Mononuclear cell (primary cell): ENCODE measurements around the gene CFTR. TPM values are rescaled to one million over a fixed set of nuclear protein-coding genes. Genes with fewer than 3 reads are reported as not detected.

Source experiments
- H3K27me3 ChIP-seq: 2 replicates; pipeline ENCODE4 v1.6.0; 2011; ENCODE audit warnings: low read length, control low read depth; ENCODE audit not compliant: insufficient read depth
- H3K4me1 ChIP-seq: 2 replicates; pipeline ENCODE4 v1.5.1; 2011; ENCODE audit warnings: mild to moderate bottlenecking, low read length, control low read depth; ENCODE audit not compliant: insufficient read depth
- H3K4me3 ChIP-seq: 2 replicates; pipeline ENCODE4 v1.5.1; 2011; ENCODE audit warnings: mild to moderate bottlenecking, low read length, moderate library complexity
- H3K9me3 ChIP-seq: 2 replicates; pipeline ENCODE4 v1.5.1; 2011; ENCODE audit warnings: low read depth, mild to moderate bottlenecking, control low read depth, low read length
- total RNA-seq: library from RNA; depleted of rRNA; stranded (reverse); fragments of >200 nt; gene quantifications from one replicate; pipeline ENCODE4 v1.2.3, GENCODE V29; 2012

The CFTR gene
- total RNA-seq, 1 donor: not detected

DNA sequence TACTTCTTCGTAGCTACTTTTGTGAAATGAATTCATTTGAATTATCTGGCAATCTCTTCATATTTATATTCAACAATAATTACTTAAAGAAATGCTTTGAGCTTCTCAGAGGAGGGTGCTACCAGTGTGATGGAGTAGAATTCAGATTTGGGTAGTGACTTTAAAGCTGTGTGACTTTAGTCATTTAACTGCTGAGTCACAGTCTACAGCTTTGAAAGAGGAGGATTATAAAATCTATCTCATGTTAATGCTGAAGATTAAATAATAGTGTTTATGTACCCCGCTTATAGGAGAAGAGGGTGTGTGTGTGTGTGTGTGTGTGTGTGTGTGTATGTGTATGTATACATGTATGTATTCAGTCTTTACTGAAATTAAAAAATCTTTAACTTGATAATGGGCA, 68.2 kb downstream of the CFTR start:
- Histone ChIP-seq H3K4me3 (no peak overlapping the region), H3K4me1 (no peaks in the 10 kb centered on the region), H3K9me3 (no peaks in the 10 kb centered on the region), H3K27me3 (no peaks in the 10 kb centered on the region)

DNA sequence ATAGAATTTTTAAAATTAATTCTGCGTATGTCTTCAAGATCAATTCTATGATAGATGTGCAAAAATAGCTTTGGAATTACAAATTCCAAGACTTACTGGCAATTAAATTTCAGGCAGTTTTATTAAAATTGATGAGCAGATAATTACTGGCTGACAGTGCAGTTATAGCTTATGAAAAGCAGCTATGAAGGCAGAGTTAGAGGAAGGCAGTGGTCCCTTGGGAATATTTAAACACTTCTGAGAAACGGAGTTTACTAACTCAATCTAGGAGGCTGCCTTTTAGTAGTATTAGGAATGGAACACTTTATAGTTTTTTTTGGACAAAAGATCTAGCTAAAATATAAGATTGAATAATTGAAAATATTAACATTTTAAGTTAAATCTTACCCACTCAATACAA, 70.8 kb downstream of the CFTR start:
- no peak overlapping the region for H3K4me3 ChIP-seq
- no peaks in the 10 kb centered on the region for H3K27me3 ChIP-seq
- H3K9me3 ChIP-seq: no peaks in the 10 kb centered on the region
- no peaks in the 10 kb centered on the region for H3K4me1 ChIP-seq

DNA sequence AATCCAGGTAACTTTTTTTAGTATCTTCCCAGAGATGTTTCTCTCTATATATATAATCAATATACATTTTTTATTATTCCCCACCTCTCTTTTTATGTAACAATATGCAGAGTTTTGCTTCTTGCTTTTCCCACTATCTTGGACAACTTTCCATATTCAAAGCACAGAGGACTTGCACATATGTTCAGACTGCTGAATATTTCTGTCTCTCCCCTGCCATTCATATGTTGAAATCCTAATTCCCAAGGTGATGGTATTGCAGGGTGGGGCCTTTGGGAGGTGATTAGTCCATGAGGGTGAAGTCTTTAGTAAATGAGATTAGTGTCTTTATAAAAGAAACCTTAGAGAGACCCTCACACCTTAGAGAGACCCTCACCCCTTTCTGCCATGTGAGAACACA, 72.8 kb downstream of the CFTR start:
- no peaks in the 10 kb centered on the region for H3K27me3 ChIP-seq
- no peak overlapping the region for H3K4me3 ChIP-seq
- H3K9me3 ChIP-seq: no peaks in the 10 kb centered on the region
- H3K4me1 ChIP-seq: no peaks in the 10 kb centered on the region

DNA sequence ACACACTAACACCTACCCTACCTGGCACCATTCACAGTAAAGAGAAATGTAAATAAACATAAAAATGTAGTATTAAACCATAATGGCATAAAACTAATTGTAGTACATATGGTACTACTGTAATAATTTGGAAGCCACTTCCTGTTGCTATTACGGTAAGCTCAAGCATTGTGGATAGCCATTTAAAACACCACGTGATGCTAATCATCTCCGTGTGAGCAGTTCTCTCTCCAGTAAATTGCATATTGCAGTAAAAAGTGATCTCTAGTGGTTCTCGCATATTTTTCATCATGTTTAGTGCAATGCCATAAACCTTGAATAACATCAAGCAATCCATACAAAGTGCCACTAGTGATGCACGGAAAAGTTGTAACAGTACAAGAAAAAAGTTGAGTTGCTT, 75.4 kb downstream of the CFTR start:
- Histone ChIP-seq H3K27me3 (no peaks in the 10 kb centered on the region), H3K9me3 (no peaks in the 10 kb centered on the region), H3K4me3 (no peak overlapping the region), H3K4me1 (no peaks in the 10 kb centered on the region)

DNA sequence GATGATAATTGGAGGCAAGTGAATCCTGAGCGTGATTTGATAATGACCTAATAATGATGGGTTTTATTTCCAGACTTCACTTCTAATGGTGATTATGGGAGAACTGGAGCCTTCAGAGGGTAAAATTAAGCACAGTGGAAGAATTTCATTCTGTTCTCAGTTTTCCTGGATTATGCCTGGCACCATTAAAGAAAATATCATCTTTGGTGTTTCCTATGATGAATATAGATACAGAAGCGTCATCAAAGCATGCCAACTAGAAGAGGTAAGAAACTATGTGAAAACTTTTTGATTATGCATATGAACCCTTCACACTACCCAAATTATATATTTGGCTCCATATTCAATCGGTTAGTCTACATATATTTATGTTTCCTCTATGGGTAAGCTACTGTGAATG, 79.6 kb downstream of the CFTR start:
- H3K4me1 ChIP-seq: no peaks in the 10 kb centered on the region
- no peaks in the 10 kb centered on the region for H3K27me3 ChIP-seq
- H3K4me3 ChIP-seq: no peak overlapping the region
- H3K9me3 ChIP-seq: no peaks in the 10 kb centered on the region

DNA sequence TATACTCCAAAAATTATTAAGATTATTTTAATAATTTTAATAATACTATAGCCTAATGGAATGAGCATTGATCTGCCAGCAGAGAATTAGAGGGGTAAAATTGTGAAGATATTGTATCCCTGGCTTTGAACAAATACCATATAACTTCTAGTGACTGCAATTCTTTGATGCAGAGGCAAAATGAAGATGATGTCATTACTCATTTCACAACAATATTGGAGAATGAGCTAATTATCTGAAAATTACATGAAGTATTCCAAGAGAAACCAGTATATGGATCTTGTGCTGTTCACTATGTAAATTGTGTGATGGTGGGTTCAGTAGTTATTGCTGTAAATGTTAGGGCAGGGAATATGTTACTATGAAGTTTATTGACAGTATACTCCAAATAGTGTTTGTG, 80.2 kb downstream of the CFTR start:
- Histone ChIP-seq H3K27me3 (no peaks in the 10 kb centered on the region), H3K9me3 (no peaks in the 10 kb centered on the region), H3K4me3 (no peak overlapping the region), H3K4me1 (no peaks in the 10 kb centered on the region)

DNA sequence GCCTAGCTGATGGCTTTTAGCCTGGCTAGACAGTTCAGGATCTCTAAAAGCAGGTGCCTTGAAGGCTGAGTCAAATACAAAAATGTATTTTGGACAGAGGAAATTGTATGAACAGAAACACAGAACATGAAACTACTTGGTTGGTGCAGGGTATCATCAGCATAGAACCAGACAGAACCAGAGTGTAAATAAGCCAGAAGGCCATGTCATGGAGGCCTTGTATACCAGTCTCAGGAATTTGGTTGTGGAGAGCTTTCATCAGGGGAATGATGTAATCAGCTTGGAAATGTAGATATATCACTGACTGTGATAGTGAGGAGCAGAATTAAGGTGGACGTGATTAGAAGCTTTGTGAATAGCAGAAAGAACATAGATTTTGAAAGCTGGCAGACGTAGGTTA, 82.9 kb downstream of the CFTR start:
- Histone ChIP-seq H3K9me3 (no peaks in the 10 kb centered on the region), H3K4me3 (no peak overlapping the region), H3K27me3 (no peaks in the 10 kb centered on the region), H3K4me1 (no peaks in the 10 kb centered on the region)

DNA sequence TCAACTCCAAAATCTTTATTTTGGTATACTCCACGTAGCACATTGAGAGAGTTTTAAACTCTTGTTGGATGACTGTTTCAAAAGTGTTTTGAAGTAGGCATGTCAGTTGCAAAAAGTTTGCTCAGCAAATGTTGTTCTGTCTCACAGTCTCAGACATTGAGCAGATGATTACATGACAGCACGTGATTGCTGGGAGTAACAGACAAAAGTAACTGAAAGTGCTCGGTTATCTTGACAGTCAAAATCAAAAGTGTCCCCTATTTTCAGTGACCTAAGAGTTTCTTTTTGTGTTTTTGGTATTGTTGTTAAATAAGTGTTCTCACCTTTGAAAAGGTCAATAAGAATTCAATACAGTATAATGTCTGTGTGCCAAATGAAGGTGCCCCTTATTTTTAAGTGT, 84.3 kb downstream of the CFTR start:
- Histone ChIP-seq H3K4me3 (no peak overlapping the region), H3K27me3 (no peaks in the 10 kb centered on the region), H3K9me3 (no peaks in the 10 kb centered on the region), H3K4me1 (no peaks in the 10 kb centered on the region)

DNA sequence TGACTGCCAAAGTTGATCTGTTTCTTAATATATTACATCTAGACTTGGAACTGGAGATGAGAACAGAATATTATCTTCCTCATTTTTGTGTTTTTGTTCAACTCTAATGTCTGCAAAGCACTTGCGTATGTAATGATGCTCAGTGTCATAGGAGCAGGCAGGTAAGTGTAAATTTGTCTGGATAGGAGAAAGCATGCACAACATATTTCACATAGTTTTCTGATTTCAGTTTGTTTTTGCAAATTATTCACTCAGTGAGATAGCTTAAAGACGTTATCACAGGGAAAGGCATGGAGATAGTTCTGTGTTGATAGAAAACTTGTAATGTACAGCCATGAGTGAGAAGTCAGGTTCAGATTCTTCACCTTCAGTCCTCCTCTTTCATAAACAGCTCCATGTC, 84.8 kb downstream of the CFTR start:
- H3K4me1 ChIP-seq: no peaks in the 10 kb centered on the region
- H3K27me3 ChIP-seq: no peaks in the 10 kb centered on the region
- H3K4me3 ChIP-seq: no peak overlapping the region
- no peaks in the 10 kb centered on the region for H3K9me3 ChIP-seq

DNA sequence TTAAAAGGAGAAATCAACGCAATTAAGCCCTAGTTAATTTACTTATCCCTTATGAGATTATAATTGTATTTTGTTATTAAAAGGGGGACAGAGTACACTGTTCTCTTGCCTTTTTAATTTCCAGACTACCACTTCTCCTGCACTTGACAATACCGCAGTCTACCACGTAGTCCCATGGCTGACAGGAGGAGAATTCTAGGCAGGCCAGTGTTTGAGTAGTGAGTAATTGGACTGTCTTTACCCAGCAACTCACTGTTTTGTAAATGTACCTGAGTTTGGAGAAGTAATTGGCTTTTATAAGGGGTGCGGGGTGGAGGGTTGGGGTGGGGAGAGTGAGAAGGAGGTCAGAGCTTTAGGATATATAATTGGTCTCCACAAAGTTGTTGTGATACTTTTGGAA, 85.4 kb downstream of the CFTR start:
- no peaks in the 10 kb centered on the region for H3K9me3 ChIP-seq
- no peaks in the 10 kb centered on the region for H3K4me1 ChIP-seq
- no peak overlapping the region for H3K4me3 ChIP-seq
- H3K27me3 ChIP-seq: no peaks in the 10 kb centered on the region

DNA sequence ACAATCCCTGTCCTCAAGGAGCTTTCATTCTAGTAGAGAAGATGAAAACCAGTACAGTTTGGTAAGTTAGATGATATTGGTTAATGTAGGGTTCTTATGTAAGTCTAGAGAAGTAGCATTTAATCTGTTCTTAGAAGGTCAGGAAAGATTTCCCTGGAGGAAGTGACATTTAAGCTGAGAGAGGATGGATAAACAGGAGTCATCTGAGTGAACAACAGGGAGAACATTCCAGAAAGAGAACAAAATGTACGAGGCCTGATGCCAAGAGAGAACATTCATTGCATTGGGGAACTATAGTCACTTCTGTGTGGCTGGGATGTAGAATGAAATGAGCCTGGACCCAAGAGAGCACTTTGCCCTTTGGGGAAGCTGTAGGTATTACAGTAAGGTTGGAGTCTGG, 88.0 kb downstream of the CFTR start:
- Histone ChIP-seq H3K9me3 (no peaks in the 10 kb centered on the region), H3K4me1 (no peaks in the 10 kb centered on the region), H3K27me3 (no peaks in the 10 kb centered on the region), H3K4me3 (no peak overlapping the region)

DNA sequence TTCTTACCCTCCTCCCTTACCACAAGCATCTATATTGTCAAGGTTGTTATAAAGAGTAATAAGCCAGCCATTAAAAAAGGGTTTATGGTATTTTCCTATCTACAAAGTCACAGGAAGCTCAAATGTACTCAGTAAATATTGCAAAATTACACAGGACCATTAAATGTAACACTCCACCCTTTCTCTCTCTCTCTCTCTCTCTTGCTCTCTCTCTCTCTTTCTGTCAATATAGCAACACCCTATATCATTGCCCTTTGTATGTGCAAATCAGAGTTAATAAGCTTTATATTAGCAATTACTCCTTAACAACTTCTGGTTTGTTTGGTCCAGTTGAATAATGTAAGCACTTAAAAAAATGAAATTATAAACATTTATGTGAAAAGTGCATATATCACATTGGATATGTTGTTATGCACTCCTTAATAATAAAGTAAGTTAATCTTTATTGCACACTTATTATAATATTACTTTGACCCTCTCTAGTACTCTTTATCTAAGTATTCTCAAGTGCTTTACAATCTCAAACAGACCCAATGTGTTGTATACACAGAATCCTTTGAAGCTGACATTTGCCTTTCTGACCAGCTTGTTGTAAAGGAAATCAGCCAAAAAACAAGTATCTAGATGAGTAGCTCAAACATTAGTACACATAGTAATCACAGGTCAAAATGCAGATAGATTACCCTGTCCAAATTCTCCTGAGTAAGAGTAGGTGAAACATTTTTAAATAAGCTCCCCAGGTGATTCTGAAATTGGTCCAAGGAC, 93.2 kb downstream of the CFTR start:
- no peaks in the 10 kb centered on the region for H3K4me1 ChIP-seq
- H3K9me3 ChIP-seq: no peaks in the 10 kb centered on the region
- no peak overlapping the region for H3K4me3 ChIP-seq
- H3K27me3 ChIP-seq: no peaks in the 10 kb centered on the region

DNA sequence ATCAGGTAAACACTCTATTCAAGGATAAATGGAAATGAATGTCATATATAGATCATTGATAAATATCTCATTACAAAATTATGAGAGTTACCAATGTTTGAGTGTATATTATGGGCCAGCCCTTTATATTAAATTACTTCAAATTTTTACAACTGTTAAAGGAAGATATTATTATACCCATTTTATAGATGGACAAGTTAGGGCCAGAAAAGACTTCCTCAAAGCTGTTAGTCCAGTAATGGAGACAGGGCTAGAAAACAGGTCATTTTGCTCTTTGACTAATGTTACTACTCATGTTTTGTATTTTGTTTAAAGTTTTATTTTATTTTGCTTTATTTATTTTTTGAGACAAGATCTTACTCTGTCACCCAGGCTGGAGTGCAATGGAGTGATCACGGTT, 101.6 kb downstream of the CFTR start:
- H3K27me3 ChIP-seq: no peaks in the 10 kb centered on the region
- H3K4me3 ChIP-seq: no peak overlapping the region
- no peaks in the 10 kb centered on the region for H3K4me1 ChIP-seq
- no peaks in the 10 kb centered on the region for H3K9me3 ChIP-seq

DNA sequence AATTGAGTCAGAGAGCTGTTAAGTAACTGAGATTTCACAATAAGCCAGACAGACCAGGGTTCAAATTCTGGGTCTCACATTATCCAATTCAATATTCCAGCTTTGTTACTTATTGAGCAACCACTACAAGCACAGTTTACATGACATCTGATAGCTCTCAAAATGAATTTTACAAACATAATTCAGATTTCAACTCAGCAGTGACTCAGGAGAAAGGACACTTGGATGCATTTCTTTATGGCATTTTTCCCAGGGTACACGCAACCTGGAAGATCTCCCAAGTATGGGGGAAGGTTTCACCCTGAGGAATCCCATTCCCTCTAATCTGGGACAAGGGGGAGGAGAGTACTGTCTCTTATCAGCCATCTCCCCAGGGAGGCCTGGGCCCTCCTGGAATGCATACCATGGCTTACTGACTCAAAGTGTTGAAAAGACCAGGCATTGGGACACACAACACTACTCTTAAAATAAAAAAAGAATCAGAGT, 102.4 kb downstream of the CFTR start:
- Histone ChIP-seq H3K4me1 (no peaks in the 10 kb centered on the region), H3K9me3 (no peaks in the 10 kb centered on the region), H3K4me3 (no peak overlapping the region), H3K27me3 (no peaks in the 10 kb centered on the region)

DNA sequence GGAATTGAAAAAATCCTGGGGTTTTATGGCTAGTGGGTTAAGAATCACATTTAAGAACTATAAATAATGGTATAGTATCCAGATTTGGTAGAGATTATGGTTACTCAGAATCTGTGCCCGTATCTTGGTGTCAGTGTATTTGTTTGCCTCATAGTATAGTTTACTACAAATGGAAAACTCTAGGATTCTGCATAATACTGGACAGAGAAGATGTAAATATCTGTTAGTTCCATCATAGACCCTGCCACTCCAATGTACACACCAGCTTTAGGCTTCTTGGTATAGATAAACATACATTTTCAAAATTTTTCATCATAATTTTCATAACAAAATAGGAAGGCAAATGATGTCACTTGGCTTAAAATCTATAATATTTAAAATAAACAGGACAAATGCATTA, 108.1 kb downstream of the CFTR start:
- no peak overlapping the region for H3K4me3 ChIP-seq
- H3K27me3 ChIP-seq: no peaks in the 10 kb centered on the region
- H3K4me1 ChIP-seq: no peaks in the 10 kb centered on the region
- no peaks in the 10 kb centered on the region for H3K9me3 ChIP-seq

DNA sequence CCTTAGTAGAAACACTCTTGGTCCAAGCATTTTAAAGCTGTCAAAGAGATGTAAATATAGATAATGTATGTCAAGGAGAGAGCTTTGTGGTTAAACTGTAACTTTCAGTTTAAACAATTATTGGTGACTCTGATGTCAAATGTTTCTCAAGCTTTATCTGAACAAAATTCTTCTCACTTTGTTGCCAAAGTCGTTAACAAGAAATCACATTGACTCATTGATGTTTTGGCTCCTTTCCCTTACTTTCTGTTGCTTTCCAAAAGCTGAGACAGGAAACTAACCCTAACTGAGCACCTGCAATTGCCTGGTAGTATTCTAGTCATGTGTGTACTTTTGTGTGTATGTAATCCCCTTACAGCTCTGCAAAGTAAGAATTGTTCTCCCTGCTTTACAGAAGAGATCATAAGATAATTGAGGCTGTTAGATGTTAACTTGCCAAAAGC, 108.5 kb downstream of the CFTR start:
- no peaks in the 10 kb centered on the region for H3K4me1 ChIP-seq
- H3K27me3 ChIP-seq: no peaks in the 10 kb centered on the region
- no peak overlapping the region for H3K4me3 ChIP-seq
- no peaks in the 10 kb centered on the region for H3K9me3 ChIP-seq
